Measurements from ENCODE around the gene PEDS1. TPM values are rescaled to one million over a fixed set of nuclear protein-coding genes. Genes with fewer than 3 reads are reported as not detected.

The PEDS1 gene
- total and polyA plus RNA-seq, 2 of the 13 experiments (the other 11 are each of a cell fraction or from before 2014, with no cell fraction given): 30.5 to 93.9 TPM

- TF ChIP-seq, protein P1, sequence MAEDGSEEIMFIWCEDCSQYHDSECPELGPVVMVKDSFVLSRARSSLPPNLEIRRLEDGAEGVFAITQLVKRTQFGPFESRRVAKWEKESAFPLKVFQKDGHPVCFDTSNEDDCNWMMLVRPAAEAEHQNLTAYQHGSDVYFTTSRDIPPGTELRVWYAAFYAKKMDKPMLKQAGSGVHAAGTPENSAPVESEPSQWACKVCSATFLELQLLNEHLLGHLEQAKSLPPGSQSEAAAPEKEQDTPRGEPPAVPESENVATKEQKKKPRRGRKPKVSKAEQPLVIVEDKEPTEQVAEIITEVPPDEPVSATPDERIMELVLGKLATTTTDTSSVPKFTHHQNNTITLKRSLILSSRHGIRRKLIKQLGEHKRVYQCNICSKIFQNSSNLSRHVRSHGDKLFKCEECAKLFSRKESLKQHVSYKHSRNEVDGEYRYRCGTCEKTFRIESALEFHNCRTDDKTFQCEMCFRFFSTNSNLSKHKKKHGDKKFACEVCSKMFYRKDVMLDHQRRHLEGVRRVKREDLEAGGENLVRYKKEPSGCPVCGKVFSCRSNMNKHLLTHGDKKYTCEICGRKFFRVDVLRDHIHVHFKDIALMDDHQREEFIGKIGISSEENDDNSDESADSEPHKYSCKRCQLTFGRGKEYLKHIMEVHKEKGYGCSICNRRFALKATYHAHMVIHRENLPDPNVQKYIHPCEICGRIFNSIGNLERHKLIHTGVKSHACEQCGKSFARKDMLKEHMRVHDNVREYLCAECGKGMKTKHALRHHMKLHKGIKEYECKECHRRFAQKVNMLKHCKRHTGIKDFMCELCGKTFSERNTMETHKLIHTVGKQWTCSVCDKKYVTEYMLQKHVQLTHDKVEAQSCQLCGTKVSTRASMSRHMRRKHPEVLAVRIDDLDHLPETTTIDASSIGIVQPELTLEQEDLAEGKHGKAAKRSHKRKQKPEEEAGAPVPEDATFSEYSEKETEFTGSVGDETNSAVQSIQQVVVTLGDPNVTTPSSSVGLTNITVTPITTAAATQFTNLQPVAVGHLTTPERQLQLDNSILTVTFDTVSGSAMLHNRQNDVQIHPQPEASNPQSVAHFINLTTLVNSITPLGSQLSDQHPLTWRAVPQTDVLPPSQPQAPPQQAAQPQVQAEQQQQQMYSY (CRISPR knock-in tag; IDR thresholded peaks at IDR 0.05): 0 out of 2 replicates have a peak, but pooled peaks have one; percentile 37
- TF ChIP-seq ZBTB20 (CRISPR knock-in tag; IDR thresholded peaks at IDR 0.05; ENCODE audit: borderline replicate concordance, low read depth) (no peak), PREB (CRISPR knock-in tag; IDR thresholded peaks at IDR 0.05) (no peak; the same call in 1 of the 2 replicates), FOXP1 (IDR thresholded peaks at IDR 0.05) (no peak), FOXP1 (CRISPR knock-in tag; IDR thresholded peaks at IDR 0.05) (no peak), SCMH1 (CRISPR knock-in tag; IDR thresholded peaks at IDR 0.05; ENCODE audit: borderline replicate concordance) (no peak), CBX5 (CRISPR knock-in tag; IDR thresholded peaks at IDR 0.05; ENCODE audit: borderline replicate concordance) (peak; percentile 75; the same call in 1 of the 2 replicates), ZBTB44 (CRISPR knock-in tag; IDR thresholded peaks at IDR 0.05) (no peak), ZNF883 (CRISPR knock-in tag; IDR thresholded peaks at IDR 0.05; ENCODE audit: not compliant biosample characterization) (no peak), TOPORS (CRISPR knock-in tag; IDR thresholded peaks at IDR 0.05) (no peak), GTF2F1 (IDR thresholded peaks at IDR 0.05; ENCODE audit: low read length) (no peak; the same call in 1 of the 2 replicates), THAP8 (CRISPR knock-in tag; IDR thresholded peaks at IDR 0.05; ENCODE audit: borderline replicate concordance) (no peak), THAP11 (CRISPR knock-in tag; IDR thresholded peaks at IDR 0.05) (peak; percentile 72), KAT8 (CRISPR knock-in tag; IDR thresholded peaks at IDR 0.05) (peak; percentile 55; the same call in 1 of the 2 replicates), SYNCRIP (IDR thresholded peaks at IDR 0.05; ENCODE audit: insufficient read depth, low read depth, low read length) (no peak), CBFB (CRISPR knock-in tag; IDR thresholded peaks at IDR 0.05) (peak; percentile 61; the same call in 1 of the 2 replicates), MBD4 (IDR thresholded peaks at IDR 0.05; ENCODE audit: borderline replicate concordance, low read length) (no peak), NFIB (CRISPR knock-in tag; IDR thresholded peaks at IDR 0.05; ENCODE audit: borderline replicate concordance) (no peak), NR2F6 (IDR thresholded peaks at IDR 0.05) (no peak), NR2F6 (CRISPR knock-in tag; IDR thresholded peaks at IDR 0.05) (0 out of 2 replicates have a peak, but pooled peaks have one; percentile 29)
- TF ChIP-seq, protein P2, sequence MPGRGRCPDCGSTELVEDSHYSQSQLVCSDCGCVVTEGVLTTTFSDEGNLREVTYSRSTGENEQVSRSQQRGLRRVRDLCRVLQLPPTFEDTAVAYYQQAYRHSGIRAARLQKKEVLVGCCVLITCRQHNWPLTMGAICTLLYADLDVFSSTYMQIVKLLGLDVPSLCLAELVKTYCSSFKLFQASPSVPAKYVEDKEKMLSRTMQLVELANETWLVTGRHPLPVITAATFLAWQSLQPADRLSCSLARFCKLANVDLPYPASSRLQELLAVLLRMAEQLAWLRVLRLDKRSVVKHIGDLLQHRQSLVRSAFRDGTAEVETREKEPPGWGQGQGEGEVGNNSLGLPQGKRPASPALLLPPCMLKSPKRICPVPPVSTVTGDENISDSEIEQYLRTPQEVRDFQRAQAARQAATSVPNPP (CRISPR knock-in tag; IDR thresholded peaks at IDR 0.05): no peak
- TF ChIP-seq, protein P3, sequence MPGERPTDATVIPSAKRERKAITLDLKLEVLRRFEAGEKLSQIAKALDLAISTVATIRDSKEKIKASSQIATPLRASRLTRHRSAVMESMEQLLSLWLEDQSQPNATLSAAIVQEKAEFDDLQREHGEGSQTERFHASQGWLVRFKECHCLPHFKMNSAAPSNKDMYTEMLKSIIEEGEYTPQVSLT (CRISPR knock-in tag; IDR thresholded peaks at IDR 0.05; ENCODE audit: borderline replicate concordance, low read depth): no peak; the same call in 1 of the 2 replicates
These were observed 32.8 kb upstream of the PEDS1 start (continued) for GRCh38 chr20:50186151-50186885.

All from HepG2 (cell line).